Activated gamma-delta T cell treated with Interleukin-2 at 50 U/mL for 16 hours (primary cell): ENCODE data around the gene PTPRCAP.
A peak's percentile ranks its signal among the peaks of the same experiment; 100 is the strongest.

Experiments
- DNase-seq: peaks from one replicate; pipeline ENCODE4 v3.0.0-alpha.2; 2020

PTPRCAP gene

GRCh38 chr11:67464411-67465188 is 27.1 kb upstream of the PTPRCAP start:
- DNase-seq: peak; percentile 95

GRCh38 chr11:67463680-67464410 is 26.4 kb upstream of the PTPRCAP start:
- DNase-seq: no peak

GRCh38 chr11:67463186-67463585 is 25.7 kb upstream of the PTPRCAP start:
- no peak for DNase-seq

GRCh38 chr11:67458266-67458665 is 20.8 kb upstream of the PTPRCAP start:
- no peak for DNase-seq

GRCh38 chr11:67457453-67457852 is 20.0 kb upstream of the PTPRCAP start:
- DNase-seq: no peak

- DNase-seq: no peak
Measured at GRCh38 chr11:67456068-67456705, 18.7 kb upstream of the PTPRCAP start.

- DNase-seq: no peak
Measured at GRCh38 chr11:67455054-67455453, 17.6 kb upstream of the PTPRCAP start, which contains the start of gene CABP4. Gene CABP4, plus strand, starts transcription at chr11:67455354. Its CDS starts 70 bp downstream, at chr11:67455424.

GRCh38 chr11:67453816-67454732 is 16.6 kb upstream of the PTPRCAP start:
- no peak for DNase-seq

- DNase-seq: no peak
Measured at GRCh38 chr11:67452141-67452952, 14.9 kb upstream of the PTPRCAP start, which contains the start of gene GPR152. Gene GPR152, minus strand, starts transcription at chr11:67452729. Its CDS starts 5 bp downstream, at chr11:67452724.

- DNase-seq: no peak
Measured at GRCh38 chr11:67451658-67451976, 14.1 kb upstream of the PTPRCAP start.

- no peak for DNase-seq
Measured at GRCh38 chr11:67450796-67451657, 13.5 kb upstream of the PTPRCAP start.

- DNase-seq: no peak
Measured at GRCh38 chr11:67449116-67449844, 11.8 kb upstream of the PTPRCAP start.

- no peak for DNase-seq
Measured at GRCh38 chr11:67448220-67448609, 10.7 kb upstream of the PTPRCAP start.

- DNase-seq: no peak
Measured at GRCh38 chr11:67445515-67445914, 8.0 kb upstream of the PTPRCAP start.

- no peak for DNase-seq
Measured at GRCh38 chr11:67442504-67443404, 5.3 kb upstream of the PTPRCAP start.

GRCh38 chr11:67441731-67442351 is 4.4 kb upstream of the PTPRCAP start:
- DNase-seq: no peak

GRCh38 chr11:67441098-67441563 is 3.6 kb upstream of the PTPRCAP start:
- no peak for DNase-seq
